HCT116 (cell line): ENCODE measurements around the gene MOG.

ENCODE experiments used
- CEBPB ChIP-seq: IDR thresholded peaks from 2 replicates; pipeline ENCODE4 v1.6.1; 2012; ENCODE audit warnings: low read depth
- CTCF ChIP-seq, 3 experiments: fragments of 200-600 bp in 1 of 3; sonication (generic) in 1 of 3; IDR thresholded peaks in 2 of 3; conservative IDR thresholded peaks in 1 of 3; 2 replicates each; pipeline ENCODE4 v1.5.1; 2012 to 2017; ENCODE audit warnings: low read depth in 2 of 3, low read length in 2 of 3, antibody characterized with exemption in 1 of 3, borderline replicate concordance in 1 of 3, control low read depth in 1 of 3, mild to moderate bottlenecking in 1 of 3, mixed read lengths in 1 of 3, mixed run types in 1 of 3, moderate library complexity in 1 of 3; ENCODE audit not compliant: insufficient read depth in 1 of 3
- EZH2 ChIP-seq: fragments of 200-600 bp; sonication (generic); IDR thresholded peaks from 2 replicates; pipeline ENCODE4 v1.6.1; 2017; ENCODE audit warnings: antibody characterized with exemption, mixed run types
- MAX ChIP-seq: IDR thresholded peaks from 2 replicates; pipeline ENCODE4 v1.6.1; 2012
- POLR2A ChIP-seq: IDR thresholded peaks from 2 replicates; pipeline ENCODE4 v1.7.0; 2011; ENCODE audit warnings: borderline replicate concordance; ENCODE audit not compliant: insufficient read depth, insufficient read length; ENCODE audit errors: extremely low read depth
- POLR2AphosphoS5 ChIP-seq: IDR thresholded peaks from 2 replicates; pipeline ENCODE4 v1.6.1; 2011; ENCODE audit warnings: mild to moderate bottlenecking, low read depth, low read length, moderate library complexity
- SIN3A ChIP-seq: IDR thresholded peaks from 2 replicates; pipeline ENCODE4 v1.6.1; 2012; ENCODE audit warnings: low read depth
- TCF7L2 ChIP-seq: IDR thresholded peaks from 2 replicates; pipeline ENCODE4 v1.7.0; 2011; ENCODE audit warnings: borderline replicate concordance, inconsistent platforms; ENCODE audit not compliant: insufficient read depth, insufficient read length; ENCODE audit errors: extremely low read depth
- ZNF274 ChIP-seq: fragments of 200-500 bp; sonication (Bioruptor generic); IDR thresholded peaks from 2 replicates; pipeline ENCODE4 v1.6.1; 2014; ENCODE audit warnings: mild to moderate bottlenecking, low read depth, low read length, inconsistent platforms

GRCh38 chr6:29624520-29624961 lies 32.4 kb upstream of the MOG start:
- TF ChIP-seq ZNF274 (no peak), CTCF (IDR thresholded peaks at IDR 0.05 in 2 of 3, conservative IDR thresholded peaks at IDR 0.05 in 1 of 3; ENCODE audit: borderline replicate concordance in 1 of 3, insufficient read depth in 1 of 3, low read depth in 2 of 3, low read length in 2 of 3) (no peak), MAX (no peak), POLR2A (no peak), SIN3A (no peak), TCF7L2 (no peak), CEBPB (no peak), POLR2AphosphoS5 (no peak), EZH2 (no peak)
